OCI-LY7 (cell line): ENCODE data around the gene IRX4.

Source experiments
- EZH2phosphoT487 ChIP-seq: fragments of 200-600 bp; sonication (generic); IDR thresholded peaks from 2 replicates; pipeline ENCODE4 v1.6.1; 2018; ENCODE audit warnings: low read depth, borderline replicate concordance, mild to moderate bottlenecking, mixed run types, antibody characterized with exemption, low read length, moderate library complexity, mixed read lengths
- TF ChIP-seq, protein P1 (sequence below): fragments of 200-600 bp; sonication (generic); conservative IDR thresholded peaks from 2 replicates; pipeline ENCODE4 v1.5.1; 2014; ENCODE audit warnings: mild to moderate bottlenecking, antibody characterized with exemption, low read length, moderate library complexity, mixed read lengths

DNA sequence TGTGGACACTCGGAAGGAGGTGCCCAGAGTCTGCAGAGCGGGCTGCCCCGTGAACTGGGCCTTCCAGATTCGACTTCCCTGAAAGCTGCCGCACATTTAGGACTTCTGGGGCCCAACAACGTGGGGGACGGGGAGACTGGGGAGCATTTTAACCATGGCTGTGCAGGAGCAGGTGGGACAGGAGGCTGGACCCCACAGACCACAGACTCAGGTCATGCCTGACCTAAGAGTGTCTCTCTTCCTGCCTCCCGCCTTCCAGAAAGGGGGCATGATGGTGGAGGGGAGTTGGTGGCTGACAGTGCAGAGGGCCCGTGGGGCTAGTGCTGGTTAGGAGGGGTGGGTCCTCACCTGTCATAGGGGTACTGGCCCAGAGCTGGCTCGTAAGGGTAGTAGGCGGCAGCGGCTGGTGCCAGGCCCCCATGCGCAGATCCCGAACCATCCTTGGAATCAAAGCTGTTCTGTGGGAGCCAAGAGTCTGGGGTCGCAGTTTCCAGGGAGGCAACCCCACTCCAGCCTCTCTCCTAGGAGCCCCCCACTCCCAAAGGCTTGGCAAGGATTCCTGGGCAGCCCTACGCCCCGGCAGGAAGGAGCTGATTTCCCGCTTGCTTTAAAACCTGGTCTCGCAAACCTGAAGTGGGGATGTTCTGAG lies 2.2 kb downstream of the IRX4 start:
- TF ChIP-seq, protein P1, sequence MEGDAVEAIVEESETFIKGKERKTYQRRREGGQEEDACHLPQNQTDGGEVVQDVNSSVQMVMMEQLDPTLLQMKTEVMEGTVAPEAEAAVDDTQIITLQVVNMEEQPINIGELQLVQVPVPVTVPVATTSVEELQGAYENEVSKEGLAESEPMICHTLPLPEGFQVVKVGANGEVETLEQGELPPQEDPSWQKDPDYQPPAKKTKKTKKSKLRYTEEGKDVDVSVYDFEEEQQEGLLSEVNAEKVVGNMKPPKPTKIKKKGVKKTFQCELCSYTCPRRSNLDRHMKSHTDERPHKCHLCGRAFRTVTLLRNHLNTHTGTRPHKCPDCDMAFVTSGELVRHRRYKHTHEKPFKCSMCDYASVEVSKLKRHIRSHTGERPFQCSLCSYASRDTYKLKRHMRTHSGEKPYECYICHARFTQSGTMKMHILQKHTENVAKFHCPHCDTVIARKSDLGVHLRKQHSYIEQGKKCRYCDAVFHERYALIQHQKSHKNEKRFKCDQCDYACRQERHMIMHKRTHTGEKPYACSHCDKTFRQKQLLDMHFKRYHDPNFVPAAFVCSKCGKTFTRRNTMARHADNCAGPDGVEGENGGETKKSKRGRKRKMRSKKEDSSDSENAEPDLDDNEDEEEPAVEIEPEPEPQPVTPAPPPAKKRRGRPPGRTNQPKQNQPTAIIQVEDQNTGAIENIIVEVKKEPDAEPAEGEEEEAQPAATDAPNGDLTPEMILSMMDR = no peak
- TF ChIP-seq EZH2phosphoT487 = no peak
